SU-DHL-6 (cell line): ENCODE results near the gene MLH1.

Source experiments
- EZH2phosphoT487 ChIP-seq: fragments of 200-600 bp; sonication (generic), shearing (Covaris generic); conservative IDR thresholded peaks from 2 replicates; pipeline ENCODE4 v1.6.1; 2018; ENCODE audit warnings: mild to moderate bottlenecking, antibody characterized with exemption, low read length, moderate library complexity, mixed read lengths
- TF ChIP-seq, protein P1 (sequence below): fragments of 200-600 bp; sonication (generic); IDR thresholded peaks from one replicate; pipeline ENCODE4 v1.5.1; 2017; ENCODE audit warnings: antibody characterized with exemption, mild to moderate bottlenecking, low read length, moderate library complexity; ENCODE audit not compliant: insufficient read depth, poor library complexity, severe bottlenecking

DNA sequence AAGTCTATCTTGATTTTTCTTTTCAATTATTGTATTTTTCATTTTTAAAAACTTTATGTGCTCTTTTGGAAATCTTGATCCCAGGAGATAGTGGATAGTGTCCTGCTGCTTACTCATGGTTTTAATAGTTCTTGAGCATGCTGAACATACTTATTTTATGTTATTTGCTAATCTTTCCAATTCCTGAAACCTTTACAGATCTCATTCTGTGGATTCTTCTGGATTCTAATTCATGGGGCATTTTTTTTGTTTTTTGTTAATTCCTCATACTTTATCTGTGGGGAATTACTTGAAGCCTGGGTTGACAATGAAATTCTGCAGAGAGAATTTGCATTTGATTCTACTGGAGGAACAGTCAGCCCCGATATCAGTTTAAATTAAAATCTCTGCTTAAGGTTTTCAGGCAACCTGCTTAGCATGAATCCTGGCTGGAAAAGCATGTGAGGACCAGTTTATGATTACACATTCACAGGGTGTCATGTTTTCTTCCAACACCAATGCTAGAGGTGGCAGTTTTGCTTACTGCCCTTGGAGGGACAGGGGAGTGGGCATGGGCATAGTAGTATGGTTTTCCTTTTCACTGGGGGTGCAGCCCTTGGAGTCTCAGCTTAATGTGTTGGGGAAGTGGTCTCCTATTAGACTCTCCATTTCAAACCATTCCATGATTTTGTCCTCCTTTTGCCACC lies 46.0 kb downstream of the MLH1 start:
- TF ChIP-seq, protein P1, sequence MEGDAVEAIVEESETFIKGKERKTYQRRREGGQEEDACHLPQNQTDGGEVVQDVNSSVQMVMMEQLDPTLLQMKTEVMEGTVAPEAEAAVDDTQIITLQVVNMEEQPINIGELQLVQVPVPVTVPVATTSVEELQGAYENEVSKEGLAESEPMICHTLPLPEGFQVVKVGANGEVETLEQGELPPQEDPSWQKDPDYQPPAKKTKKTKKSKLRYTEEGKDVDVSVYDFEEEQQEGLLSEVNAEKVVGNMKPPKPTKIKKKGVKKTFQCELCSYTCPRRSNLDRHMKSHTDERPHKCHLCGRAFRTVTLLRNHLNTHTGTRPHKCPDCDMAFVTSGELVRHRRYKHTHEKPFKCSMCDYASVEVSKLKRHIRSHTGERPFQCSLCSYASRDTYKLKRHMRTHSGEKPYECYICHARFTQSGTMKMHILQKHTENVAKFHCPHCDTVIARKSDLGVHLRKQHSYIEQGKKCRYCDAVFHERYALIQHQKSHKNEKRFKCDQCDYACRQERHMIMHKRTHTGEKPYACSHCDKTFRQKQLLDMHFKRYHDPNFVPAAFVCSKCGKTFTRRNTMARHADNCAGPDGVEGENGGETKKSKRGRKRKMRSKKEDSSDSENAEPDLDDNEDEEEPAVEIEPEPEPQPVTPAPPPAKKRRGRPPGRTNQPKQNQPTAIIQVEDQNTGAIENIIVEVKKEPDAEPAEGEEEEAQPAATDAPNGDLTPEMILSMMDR, result no peak
- TF ChIP-seq EZH2phosphoT487, result no peak
